T-helper 1 cell treated with Interleukin-12 subunit alpha and Interleukin-12 subunit beta and Interleukin-4 antibody, amounts not matched to agents 30 μg/mL and 1 μg/mL, for 36 hours (primary cell): ENCODE data around the gene XYLT1.

ENCODE experiments used
- H3K27ac Mint-ChIP-seq: one replicate; pipeline ENCODE4 v1.8.0; 2021; ENCODE audit warnings: mild to moderate bottlenecking, mixed read lengths
- H3K27me3 Mint-ChIP-seq: one replicate; pipeline ENCODE4 v1.8.0; 2021; ENCODE audit warnings: low read depth, mixed read lengths
- H3K36me3 Mint-ChIP-seq: one replicate; pipeline ENCODE4 v1.8.0; 2021; ENCODE audit warnings: low read depth, mixed read lengths
- H3K4me1 Mint-ChIP-seq: one replicate; pipeline ENCODE4 v1.8.0; 2021; ENCODE audit warnings: low read depth, mixed read lengths
- H3K4me3 Mint-ChIP-seq: one replicate; pipeline ENCODE4 v1.8.0; 2021; ENCODE audit warnings: mild to moderate bottlenecking, moderate library complexity, mixed read lengths
- H3K9me3 Mint-ChIP-seq: one replicate; pipeline ENCODE4 v1.8.0; 2021; ENCODE audit warnings: mixed read lengths

The XYLT1 gene

DNA sequence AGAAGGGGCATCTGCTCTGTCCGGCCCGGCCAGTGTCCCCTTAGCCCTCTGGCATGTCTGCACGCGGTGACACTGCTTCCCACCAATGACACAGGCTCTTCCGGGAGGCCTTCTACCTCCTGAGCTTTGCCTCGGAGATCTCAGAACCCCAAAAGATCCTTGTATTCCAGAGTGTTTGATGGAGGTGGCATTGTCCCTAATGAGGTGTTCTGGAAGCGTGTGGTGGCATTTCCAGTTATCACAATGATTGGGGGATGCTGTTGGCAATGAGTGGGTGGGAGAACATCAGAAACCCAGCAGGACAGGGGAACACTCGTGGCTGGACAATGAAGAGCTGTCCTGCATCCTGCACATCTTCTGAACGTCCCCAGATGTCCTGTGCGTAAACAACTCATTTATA is 198.0 kb downstream of the XYLT1 start:
- H3K4me1 Mint-ChIP-seq, result peaks cover 45% of the 10 kb centered on the region
- peak overlapping the region; percentile 57 for H3K4me3 Mint-ChIP-seq
- no peaks in the 10 kb centered on the region for H3K9me3 Mint-ChIP-seq
- H3K27me3 Mint-ChIP-seq, result no peaks in the 10 kb centered on the region
- H3K36me3 Mint-ChIP-seq, result peaks cover 6% of the 10 kb centered on the region
- peak overlapping the region; percentile 11 for H3K27ac Mint-ChIP-seq

DNA sequence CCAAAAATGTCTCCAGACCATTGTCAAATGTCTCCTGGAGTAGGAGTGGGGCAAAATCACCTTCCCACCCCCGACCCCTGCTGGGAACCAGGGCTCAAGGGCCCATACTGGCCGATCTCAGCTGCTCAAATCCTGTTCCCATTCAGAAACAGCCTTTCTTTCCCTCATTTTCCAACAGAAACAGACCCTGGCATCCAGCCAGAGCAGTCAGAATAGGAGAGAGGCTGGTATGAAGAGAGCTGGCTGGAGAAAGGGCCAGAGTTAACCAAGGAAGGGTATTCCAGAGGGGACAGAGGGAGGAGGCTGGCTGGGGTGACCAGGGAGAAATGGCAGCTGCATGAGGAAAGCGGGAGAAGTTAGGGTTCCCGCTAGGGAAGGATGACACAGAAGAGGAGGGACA is 199.1 kb downstream of the XYLT1 start:
- H3K4me3 Mint-ChIP-seq, result no peak overlapping the region
- no peaks in the 10 kb centered on the region for H3K9me3 Mint-ChIP-seq
- H3K36me3 Mint-ChIP-seq, result peaks cover 6% of the 10 kb centered on the region
- peaks cover 45% of the 10 kb centered on the region for H3K4me1 Mint-ChIP-seq
- no peaks in the 10 kb centered on the region for H3K27me3 Mint-ChIP-seq
- peak overlapping the region; percentile 34 for H3K27ac Mint-ChIP-seq

DNA sequence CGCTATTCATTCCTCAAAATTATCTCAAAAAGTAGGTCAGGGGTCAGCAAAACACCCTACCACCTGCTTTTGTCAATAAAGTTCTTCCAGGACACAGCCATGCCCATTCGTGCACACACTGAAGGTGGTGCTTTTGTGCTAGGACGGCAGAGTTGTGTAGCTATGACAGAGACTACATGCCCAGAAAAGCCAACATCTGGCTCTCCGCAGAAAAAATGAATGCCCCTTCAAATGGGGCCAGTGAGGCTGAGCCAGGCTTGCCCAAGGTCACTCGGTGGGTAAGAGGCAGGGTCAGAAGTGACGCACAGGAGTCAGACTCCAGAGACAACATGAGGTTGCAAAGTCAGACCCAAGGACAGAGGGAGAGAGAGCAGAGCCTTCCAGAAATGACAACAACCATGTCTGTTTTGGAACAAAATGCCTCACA is 200.1 kb downstream of the XYLT1 start:
- no peaks in the 10 kb centered on the region for H3K27me3 Mint-ChIP-seq
- H3K4me1 Mint-ChIP-seq, result peaks cover 44% of the 10 kb centered on the region
- H3K27ac Mint-ChIP-seq, result no peak overlapping the region
- H3K4me3 Mint-ChIP-seq, result no peak overlapping the region
- no peaks in the 10 kb centered on the region for H3K9me3 Mint-ChIP-seq
- H3K36me3 Mint-ChIP-seq, result peaks cover 6% of the 10 kb centered on the region

DNA sequence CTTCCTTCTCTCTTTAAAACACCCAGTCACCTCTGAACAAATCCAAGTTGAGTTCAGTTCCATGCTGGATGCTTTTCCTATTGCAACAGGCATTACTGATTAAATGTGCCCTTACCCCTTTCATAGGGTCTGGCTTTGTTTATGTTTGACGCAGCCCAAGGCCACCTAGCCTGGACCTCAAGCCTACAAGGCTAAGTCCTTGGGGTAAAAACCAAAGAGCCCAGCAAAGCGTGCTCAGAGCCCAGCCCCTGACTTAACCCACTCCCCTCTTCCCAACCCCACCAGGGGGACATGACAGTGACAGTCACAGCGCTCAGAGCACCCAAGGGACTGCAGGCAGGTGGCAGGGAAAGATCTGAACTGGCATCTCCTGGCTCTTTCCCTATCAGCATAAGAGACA is 200.6 kb downstream of the XYLT1 start:
- Mint-ChIP-seq H3K9me3 (no peaks in the 10 kb centered on the region), H3K4me1 (peaks cover 38% of the 10 kb centered on the region), H3K4me3 (no peak overlapping the region), H3K27ac (no peak overlapping the region), H3K36me3 (peaks cover 6% of the 10 kb centered on the region), H3K27me3 (no peaks in the 10 kb centered on the region)

DNA sequence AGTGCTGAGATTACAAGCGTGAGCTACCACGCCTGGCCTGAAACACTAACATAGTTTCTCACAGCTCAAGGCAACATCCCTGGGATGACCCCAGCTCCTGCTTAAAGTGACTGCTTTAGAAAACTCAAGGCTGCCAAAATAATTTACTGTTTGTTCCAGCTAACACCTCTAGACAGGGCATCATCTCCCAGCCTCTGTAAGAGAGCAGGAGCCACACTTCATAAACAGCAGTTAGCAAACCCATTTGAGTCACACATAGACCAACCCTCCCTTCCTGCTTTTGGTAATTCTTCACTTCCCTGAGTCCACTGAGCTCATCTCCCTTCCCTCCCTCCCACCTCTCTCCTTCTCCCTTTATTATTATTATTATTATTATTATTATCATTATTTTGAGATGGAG is 201.3 kb downstream of the XYLT1 start:
- Mint-ChIP-seq H3K4me3 (no peak overlapping the region), H3K27me3 (no peaks in the 10 kb centered on the region), H3K27ac (no peak overlapping the region), H3K4me1 (peaks cover 32% of the 10 kb centered on the region), H3K36me3 (peaks cover 6% of the 10 kb centered on the region), H3K9me3 (no peaks in the 10 kb centered on the region)

DNA sequence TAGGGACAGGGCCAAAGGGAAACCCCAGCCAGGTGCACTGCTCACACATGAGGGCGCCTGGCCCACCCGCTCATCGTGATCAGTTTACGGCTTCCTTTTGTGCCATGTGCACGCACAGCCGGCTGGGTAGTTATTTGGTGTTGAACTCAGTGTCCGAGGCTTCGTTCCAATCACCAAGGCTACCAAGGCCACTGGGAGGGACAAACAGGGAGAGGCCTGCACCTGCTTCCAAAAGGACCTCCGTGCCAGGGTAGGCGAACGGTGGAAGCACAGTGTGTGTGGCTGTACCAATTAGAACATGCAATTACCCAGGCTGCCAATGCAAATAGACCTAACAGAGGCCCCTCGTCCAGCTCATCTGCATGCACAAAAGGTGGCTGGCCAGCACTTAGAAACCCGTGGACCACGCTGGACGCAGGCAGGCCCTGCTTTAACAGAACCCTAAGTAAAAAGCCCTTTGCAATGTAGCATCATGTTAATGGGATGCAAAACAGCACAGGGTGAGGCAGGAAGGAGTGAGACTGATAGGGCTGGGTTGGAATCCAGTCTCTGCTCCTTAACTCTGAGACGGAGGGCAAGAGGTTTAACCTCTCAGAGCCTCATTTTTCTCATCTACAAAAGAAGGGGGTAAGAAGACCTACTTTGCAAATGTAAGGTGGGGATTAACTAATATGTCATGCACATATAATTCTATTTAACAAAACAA is 204.0 kb downstream of the XYLT1 start:
- Mint-ChIP-seq H3K27ac (no peak overlapping the region), H3K9me3 (no peaks in the 10 kb centered on the region), H3K36me3 (peaks cover 2% of the 10 kb centered on the region), H3K4me3 (no peak overlapping the region), H3K4me1 (peaks cover 23% of the 10 kb centered on the region), H3K27me3 (no peaks in the 10 kb centered on the region)

DNA sequence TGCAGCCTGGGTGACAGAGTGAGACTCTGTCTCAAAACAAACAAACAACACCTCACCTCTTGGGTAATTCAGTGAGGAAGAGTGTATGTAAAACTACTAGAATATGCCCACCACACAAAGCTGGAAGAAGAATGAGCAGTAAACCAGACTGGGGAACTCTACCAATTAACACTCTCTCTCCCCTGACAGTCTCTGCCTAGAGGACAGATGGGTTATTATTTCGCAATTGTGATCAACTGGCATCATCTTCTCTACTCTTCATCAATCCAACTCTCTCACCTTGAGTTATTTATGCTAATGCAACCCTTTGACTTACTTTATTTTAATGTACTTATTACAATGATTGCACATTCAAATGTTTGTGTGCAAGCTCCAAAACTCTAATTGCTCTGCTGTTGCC is 205.6 kb downstream of the XYLT1 start:
- no peak overlapping the region for H3K27ac Mint-ChIP-seq

DNA sequence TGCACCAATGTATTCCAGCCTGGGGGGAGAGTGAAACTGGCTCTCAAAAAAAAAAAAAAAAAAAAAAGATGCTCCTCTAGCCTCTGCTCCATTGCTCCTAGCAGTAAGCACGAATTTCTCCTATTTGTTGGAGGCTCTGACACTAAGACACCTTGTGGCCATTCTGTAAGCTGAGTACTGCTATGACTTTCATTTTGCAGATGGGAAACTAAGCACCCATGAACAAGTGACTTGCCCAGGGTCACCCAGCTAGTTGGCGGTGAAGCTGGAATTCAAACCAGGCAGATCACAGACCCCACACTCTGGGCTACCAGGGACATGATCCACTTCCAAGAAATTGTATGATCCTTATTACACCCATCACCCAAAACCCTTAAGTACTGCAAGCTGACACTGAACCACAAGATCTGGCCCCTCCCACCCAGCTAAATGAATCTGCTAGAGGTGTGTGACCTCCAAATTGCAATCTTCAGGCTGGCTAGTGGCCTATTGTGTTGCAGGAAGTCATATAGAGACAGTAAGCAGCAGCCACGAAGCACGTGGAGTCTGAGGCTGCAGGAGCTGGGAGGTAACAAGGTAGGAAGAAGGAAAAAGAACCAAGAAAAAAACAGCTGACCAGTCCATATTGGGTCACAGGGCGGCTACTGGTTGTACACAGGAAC is 209.4 kb downstream of the XYLT1 start:
- H3K9me3 Mint-ChIP-seq, result no peaks in the 10 kb centered on the region
- H3K36me3 Mint-ChIP-seq, result peaks cover 9% of the 10 kb centered on the region
- H3K4me1 Mint-ChIP-seq, result peaks cover 26% of the 10 kb centered on the region
- peak overlapping the region; percentile 67 for H3K27ac Mint-ChIP-seq
- H3K4me3 Mint-ChIP-seq, result peak overlapping the region; percentile 1
- no peaks in the 10 kb centered on the region for H3K27me3 Mint-ChIP-seq

More for the DNA sequence above, 205.6 kb downstream of the XYLT1 start:
- H3K9me3 Mint-ChIP-seq, result no peaks in the 10 kb centered on the region
- no peaks in the 10 kb centered on the region for H3K27me3 Mint-ChIP-seq
- no peaks in the 10 kb centered on the region for H3K36me3 Mint-ChIP-seq
- H3K4me3 Mint-ChIP-seq, result no peak overlapping the region
- peaks cover 21% of the 10 kb centered on the region for H3K4me1 Mint-ChIP-seq

DNA sequence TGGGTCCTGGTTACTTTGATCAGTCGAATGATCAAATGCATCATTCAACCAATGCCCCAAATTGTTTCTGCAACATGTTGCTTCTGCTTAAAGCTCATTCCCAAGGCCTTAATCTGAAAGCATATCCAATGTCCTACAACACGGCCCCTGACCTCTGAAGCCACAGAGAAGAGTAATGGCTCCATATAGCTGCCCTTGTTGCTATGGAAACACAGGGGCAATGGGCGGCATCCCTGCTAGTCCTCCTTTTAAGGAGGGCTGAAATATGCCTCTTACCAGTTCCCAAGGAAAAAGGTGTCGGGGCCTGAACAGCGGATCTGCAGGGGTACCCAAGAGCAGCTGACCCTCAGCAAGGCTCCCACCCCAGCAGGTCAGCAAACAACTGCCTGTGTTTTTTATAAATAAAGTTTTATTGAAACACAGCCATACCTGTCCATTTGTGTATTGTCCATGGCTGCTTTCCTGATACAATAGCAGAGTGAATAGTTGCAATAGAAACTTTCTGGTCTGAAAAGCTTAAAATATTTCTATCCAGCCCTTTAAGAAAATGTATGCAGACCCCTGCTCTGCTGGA is 210.4 kb downstream of the XYLT1 start:
- Mint-ChIP-seq H3K27ac (no peak overlapping the region), H3K4me3 (no peak overlapping the region), H3K36me3 (peaks cover 12% of the 10 kb centered on the region), H3K27me3 (no peaks in the 10 kb centered on the region), H3K9me3 (no peaks in the 10 kb centered on the region), H3K4me1 (peaks cover 26% of the 10 kb centered on the region)

DNA sequence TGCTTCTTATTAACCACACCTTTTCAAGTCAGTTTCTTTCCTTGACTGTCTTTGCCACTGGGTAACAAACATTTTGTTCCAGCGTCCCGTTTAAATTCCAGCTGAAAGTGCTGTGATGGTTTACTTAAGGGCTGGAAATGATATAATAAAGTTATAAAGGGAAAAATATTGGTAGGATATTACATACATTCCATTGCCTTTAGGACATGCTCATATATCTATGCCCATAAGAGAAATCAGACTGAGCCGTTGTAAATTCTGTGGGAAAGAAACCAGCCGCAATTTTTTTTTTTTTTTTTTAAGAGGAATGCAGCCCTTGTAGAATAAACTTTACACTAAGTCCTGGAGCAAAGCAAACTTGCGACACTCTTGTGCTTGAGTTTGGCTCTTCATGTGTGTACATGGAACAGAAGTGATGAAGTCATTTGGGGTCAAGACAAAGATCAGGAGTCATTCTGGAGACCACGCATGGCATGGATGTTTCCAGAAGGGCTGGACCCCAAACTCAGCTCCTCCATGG is 210.9 kb downstream of the XYLT1 start:
- H3K36me3 Mint-ChIP-seq, result peaks cover 14% of the 10 kb centered on the region
- H3K4me3 Mint-ChIP-seq, result no peak overlapping the region
- H3K27ac Mint-ChIP-seq, result no peak overlapping the region
- no peaks in the 10 kb centered on the region for H3K9me3 Mint-ChIP-seq
- peaks cover 26% of the 10 kb centered on the region for H3K4me1 Mint-ChIP-seq
- no peaks in the 10 kb centered on the region for H3K27me3 Mint-ChIP-seq

DNA sequence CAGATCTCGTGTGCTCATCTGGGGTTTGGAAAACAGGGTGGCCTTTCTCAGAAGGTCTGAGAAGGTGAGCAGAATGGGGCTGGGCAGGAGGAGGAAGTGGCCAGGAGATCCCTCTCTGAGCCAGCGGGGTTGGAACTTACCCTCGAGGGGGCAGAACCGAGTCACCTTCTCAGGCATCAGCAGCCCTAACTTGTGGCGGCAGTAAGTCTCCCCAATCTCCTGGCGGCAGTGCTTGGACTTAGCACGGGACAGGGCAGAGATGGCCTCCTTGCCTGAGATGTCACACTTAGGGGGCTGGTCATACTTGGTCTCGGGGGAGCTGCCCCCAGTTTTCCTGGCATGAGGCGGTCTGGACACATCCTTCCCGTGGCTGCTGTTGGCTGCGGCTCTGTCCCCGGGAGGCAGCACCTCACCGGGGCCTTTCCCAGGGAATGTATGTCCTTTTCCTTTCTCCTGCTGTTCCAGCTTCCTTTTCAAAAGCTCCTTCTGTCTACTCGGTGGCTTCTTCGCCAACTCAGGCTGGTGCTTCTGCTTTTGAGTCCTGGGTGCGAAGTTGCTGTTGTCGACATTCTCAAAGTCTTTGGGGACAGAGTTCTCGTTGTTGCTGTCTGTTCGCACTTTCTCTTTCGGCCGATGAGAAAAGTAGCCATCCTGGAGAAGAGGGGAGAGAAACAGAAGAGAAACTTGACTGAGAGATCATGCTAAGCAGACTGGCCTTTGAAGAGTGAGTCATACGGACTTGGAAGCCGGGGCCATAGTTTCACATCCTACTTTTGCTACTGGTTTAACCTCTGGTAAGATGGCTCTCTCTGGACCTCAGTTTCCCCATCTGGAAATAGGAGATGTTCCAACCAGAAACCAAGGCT is 211.7 kb downstream of the XYLT1 start:
- peaks cover 14% of the 10 kb centered on the region for H3K36me3 Mint-ChIP-seq
- no peaks in the 10 kb centered on the region for H3K27me3 Mint-ChIP-seq
- peaks cover 26% of the 10 kb centered on the region for H3K4me1 Mint-ChIP-seq
- no peak overlapping the region for H3K27ac Mint-ChIP-seq
- H3K9me3 Mint-ChIP-seq, result no peaks in the 10 kb centered on the region
- no peak overlapping the region for H3K4me3 Mint-ChIP-seq

DNA sequence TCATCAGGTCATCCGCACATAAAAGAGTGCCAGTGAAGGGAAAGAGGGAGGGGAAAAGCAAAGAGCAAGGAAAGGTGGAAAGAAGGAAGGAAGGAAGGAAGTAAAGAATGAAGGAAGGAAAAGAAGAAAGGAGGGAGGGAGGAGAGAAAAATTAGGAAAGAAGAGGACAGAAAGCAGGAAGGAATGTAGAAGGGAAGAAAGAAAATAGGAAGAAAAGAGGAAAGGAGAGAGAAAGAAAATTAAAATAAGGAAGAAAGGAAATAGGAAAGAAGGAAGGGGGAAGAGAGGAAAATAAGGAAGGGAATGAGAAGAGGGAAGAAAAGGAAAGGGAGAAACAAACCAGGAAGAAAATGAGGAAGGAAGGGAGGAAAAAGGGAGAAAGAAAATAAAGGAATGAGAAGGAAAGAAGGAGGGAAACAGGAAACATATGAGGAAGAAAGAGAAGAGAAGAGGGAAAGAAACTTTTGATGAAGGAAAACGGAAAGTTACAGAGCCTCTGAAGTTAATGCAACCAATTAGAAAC is 212.6 kb downstream of the XYLT1 start:
- H3K27ac Mint-ChIP-seq, result no peak overlapping the region
- peaks cover 22% of the 10 kb centered on the region for H3K4me1 Mint-ChIP-seq
- H3K27me3 Mint-ChIP-seq, result no peaks in the 10 kb centered on the region
- H3K4me3 Mint-ChIP-seq, result no peak overlapping the region
- H3K9me3 Mint-ChIP-seq, result no peaks in the 10 kb centered on the region
- peaks cover 14% of the 10 kb centered on the region for H3K36me3 Mint-ChIP-seq

DNA sequence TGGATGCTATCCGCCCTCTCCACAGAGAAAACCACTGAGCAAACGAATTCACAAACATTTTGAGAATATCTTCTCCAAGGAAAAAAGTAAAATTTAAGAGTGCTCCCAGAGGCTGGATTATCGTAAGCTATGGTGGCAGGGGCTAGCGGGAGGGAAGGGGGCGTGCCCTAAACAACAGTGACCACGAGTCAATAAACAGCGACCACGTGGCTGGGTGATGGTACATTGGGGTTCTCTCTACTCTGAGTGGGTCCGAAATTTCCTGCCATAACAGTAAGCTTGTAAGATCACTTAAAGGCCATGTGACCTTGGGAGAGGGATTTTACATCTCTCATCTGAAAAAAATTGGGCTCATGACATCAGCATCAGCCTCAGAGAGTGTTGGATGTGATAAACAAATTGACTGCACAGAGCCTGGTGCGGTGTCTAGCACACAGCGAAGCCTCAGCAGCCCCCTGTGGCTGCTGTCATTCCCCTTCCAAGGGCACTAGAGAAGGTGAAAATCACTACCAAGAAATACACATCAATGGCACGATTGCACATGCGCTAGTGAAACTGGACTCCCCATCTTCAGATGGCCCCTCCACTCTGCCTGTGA is 213.2 kb downstream of the XYLT1 start:
- Mint-ChIP-seq H3K36me3 (peaks cover 14% of the 10 kb centered on the region), H3K27me3 (no peaks in the 10 kb centered on the region), H3K4me3 (no peak overlapping the region), H3K4me1 (peaks cover 20% of the 10 kb centered on the region), H3K9me3 (no peaks in the 10 kb centered on the region), H3K27ac (no peak overlapping the region)

DNA sequence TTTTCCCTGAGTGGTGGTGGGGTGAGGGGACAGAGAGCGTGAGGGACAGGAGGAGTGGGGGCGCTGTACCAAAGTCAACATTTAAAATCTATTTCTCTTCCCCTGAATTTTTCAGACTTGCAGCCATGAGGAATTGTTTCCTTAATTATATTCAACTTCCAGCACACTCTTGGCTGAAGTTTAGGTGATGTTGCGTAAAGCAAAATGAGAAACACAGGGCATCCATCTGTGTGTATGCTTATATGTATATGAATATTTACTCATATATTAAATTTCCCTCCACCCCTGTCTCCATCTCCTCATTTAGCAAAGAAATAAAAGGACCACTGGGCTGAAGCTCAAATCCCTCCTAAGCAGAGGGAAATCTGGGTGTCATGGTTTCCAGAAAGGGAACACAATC is 218.1 kb downstream of the XYLT1 start:
- H3K4me1 Mint-ChIP-seq, result peaks cover 6% of the 10 kb centered on the region
- peaks cover 19% of the 10 kb centered on the region for H3K36me3 Mint-ChIP-seq
- H3K9me3 Mint-ChIP-seq, result no peaks in the 10 kb centered on the region
- H3K27me3 Mint-ChIP-seq, result no peaks in the 10 kb centered on the region
- no peak overlapping the region for H3K4me3 Mint-ChIP-seq
- no peak overlapping the region for H3K27ac Mint-ChIP-seq
